SJCRH30 (cell line): Measurements from ENCODE around the gene WDR59. TPM values are rescaled to one million over a fixed set of nuclear protein-coding genes. Genes with fewer than 3 reads are reported as not detected.
A peak's percentile ranks its signal among the peaks of the same experiment; 100 is the strongest.
"Not testable (repeated sequence)": the region's sequence is repeated elsewhere in the genome, so short reads cannot be mapped to it uniquely, and the experiment has no call there.

Source experiments
- DNase-seq, 2 experiments: peaks; one replicate each; pipeline ENCODE4 v3.0.0-alpha.2; 2015 to 2020
- H3K27ac ChIP-seq: fragments of 250-450 bp; sonication (Bioruptor Pico); 2 replicates; pipeline ENCODE4 v1.5.1; 2020; ENCODE audit warnings: mild to moderate bottlenecking, moderate library complexity
- H3K27me3 ChIP-seq: fragments of 250-450 bp; sonication (Bioruptor Pico); 2 replicates; pipeline ENCODE4 v1.5.1; 2020; ENCODE audit warnings: mild to moderate bottlenecking, moderate library complexity
- H3K36me3 ChIP-seq: fragments of 250-450 bp; sonication (Bioruptor Pico); 2 replicates; pipeline ENCODE4 v1.5.1; 2020; ENCODE audit warnings: mild to moderate bottlenecking, moderate library complexity
- H3K4me1 ChIP-seq: fragments of 250-450 bp; sonication (Bioruptor Pico); 2 replicates; pipeline ENCODE4 v1.5.1; 2020; ENCODE audit warnings: mild to moderate bottlenecking, moderate library complexity
- H3K4me3 ChIP-seq: fragments of 250-450 bp; sonication (Bioruptor Pico); 2 replicates; pipeline ENCODE4 v1.5.1; 2020; ENCODE audit warnings: mild to moderate bottlenecking, moderate library complexity
- H3K9me3 ChIP-seq: fragments of 250-450 bp; sonication (Bioruptor Pico); replicated peaks from 2 replicates; pipeline ENCODE4 v1.5.1; 2020; ENCODE audit warnings: mild to moderate bottlenecking, moderate library complexity
- total RNA-seq: library from RNA; depleted of rRNA; stranded (reverse); fragments of >200 nt; shearing (Covaris generic); gene quantifications from 2 replicates; pipeline ENCODE4 v1.2.3, GENCODE V29; 2014

The WDR59 gene
- total RNA-seq, 1 experiment from 2014 or later: 17.9 TPM

DNA sequence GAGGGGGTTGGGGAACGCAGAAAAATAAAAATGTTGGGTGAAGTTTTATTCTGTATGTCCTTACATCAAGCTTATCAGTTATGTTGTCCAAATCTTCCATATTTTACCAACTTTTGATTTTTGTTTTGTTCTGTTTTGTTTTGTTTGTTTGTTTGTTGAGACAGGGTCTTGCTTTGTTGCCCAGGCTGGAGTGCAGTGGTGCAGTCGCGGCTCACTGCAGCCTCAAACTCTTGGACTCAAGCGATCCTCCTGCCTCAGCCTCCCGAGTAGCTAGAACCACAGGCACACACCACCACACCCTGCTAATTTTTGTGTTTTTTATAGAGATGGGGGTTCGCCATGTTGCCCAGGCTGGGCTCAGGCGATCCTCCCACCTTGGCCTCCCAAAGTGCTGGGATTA lies 34.7 kb upstream of the WDR59 start:
- no peaks in the 10 kb centered on the region for H3K36me3 ChIP-seq
- no peaks in the 10 kb centered on the region; the same call in 1 of the 2 replicates for H3K9me3 ChIP-seq
- DNase-seq: no peak
- no peak overlapping the region for H3K27ac ChIP-seq
- no peak overlapping the region for H3K4me3 ChIP-seq
- no peaks in the 10 kb centered on the region for H3K27me3 ChIP-seq
- H3K4me1 ChIP-seq: no peaks in the 10 kb centered on the region

DNA sequence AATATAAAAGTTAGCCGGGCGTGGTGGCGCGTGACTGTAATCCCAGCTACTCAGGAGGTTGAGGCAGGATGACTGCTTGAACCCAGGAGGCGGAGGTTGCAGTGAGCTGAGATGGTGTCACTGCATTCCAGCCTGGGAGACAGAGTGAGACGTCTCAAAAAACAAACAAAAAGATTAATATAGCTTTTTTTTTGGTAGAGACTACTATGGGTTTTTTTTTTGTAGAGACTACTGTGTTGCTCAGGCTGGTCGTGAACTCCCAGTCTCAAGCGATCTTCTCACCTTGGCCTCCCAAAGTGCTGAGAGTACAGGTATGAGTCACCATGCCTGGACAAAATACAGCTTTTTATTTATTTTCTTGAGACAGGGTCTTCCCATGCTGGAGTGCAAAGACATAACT lies 34.1 kb upstream of the WDR59 start:
- no peaks in the 10 kb centered on the region; the same call in 1 of the 2 replicates for H3K9me3 ChIP-seq
- H3K36me3 ChIP-seq: no peaks in the 10 kb centered on the region
- no peaks in the 10 kb centered on the region for H3K4me1 ChIP-seq
- H3K4me3 ChIP-seq: no peak overlapping the region
- no peak overlapping the region for H3K27ac ChIP-seq
- DNase-seq: no peak
- H3K27me3 ChIP-seq: no peaks in the 10 kb centered on the region

DNA sequence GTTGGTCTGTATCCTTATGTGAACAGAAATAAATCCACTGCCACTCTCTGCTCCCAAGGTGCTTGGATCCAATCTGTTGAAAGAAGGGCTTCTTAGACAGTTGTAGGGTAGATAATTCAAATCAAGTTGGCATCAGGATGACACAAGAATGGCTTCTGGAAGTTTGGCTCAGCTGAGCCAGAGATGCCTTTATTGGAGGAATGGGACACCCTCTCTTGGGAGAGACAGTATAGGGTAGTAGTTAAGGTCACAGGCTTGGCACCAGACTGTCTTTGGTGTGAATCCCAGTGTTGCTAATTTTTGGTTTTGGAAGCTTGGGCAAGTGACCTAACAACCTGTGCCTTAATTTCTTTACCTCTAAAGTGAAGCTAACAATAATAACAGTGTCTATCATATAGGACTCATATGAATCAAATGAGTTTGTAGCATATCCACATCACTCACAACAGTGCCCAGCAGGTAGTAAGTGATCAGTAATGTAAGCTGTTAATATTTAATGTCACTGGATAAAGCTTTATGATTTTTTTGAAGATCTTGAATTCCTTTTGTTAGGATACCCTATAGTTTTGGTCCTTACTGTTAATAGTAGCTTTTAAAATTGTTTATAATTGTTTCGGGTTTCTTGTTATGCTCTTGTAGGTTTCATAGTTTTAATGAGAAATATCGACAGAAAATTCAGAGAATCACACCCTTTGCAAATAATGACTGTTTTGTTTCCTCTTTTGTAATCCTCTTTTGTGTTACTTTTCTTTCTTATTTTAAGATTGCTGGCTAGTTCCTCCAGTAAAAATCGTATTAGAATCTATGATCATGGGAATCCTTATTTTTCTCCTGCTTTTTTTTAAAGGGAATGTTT lies 33.0 kb upstream of the WDR59 start:
- no peak for DNase-seq
- Histone ChIP-seq H3K4me3 (no peak overlapping the region), H3K36me3 (no peaks in the 10 kb centered on the region)

DNA sequence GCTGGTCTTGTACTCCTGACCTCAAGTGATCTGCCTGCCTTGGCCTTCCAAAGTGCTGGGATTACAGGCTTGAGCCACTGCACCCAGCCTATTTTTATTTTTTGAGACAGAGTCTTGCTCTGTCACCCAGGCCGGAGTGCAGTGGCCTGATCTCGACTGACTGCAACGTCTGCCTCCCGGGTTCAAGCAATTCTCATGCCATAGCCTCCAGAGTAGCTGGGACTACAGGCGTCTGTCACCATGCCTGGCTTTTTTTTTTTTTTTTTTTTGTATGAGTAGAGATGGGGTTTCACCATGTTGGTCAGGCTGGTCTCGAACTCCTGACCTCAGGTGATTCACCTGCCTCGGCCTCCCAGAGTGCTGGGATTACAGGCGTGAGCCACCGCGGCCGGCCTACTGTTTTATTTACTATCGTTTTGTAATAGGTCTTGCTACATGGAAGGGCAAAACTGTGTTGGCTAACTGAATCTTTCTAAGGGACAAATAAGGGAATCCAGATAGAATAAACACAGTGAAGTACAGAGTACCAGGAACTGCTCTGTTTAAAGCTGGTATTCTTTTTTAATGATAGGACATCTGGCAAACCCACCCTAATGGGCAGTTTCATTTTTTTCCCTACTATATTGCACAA lies 31.6 kb upstream of the WDR59 start:
- not testable (repeated sequence) for H3K36me3 ChIP-seq, H3K4me3 ChIP-seq, H3K9me3 ChIP-seq, DNase-seq, H3K27ac ChIP-seq, H3K27me3 ChIP-seq, H3K4me1 ChIP-seq

More for the DNA sequence above, 33.0 kb upstream of the WDR59 start:
- H3K27me3 ChIP-seq: no peaks in the 10 kb centered on the region
- H3K9me3 ChIP-seq: no peaks in the 10 kb centered on the region; the same call in 1 of the 2 replicates
- H3K27ac ChIP-seq: no peak overlapping the region
- H3K4me1 ChIP-seq: no peaks in the 10 kb centered on the region

DNA sequence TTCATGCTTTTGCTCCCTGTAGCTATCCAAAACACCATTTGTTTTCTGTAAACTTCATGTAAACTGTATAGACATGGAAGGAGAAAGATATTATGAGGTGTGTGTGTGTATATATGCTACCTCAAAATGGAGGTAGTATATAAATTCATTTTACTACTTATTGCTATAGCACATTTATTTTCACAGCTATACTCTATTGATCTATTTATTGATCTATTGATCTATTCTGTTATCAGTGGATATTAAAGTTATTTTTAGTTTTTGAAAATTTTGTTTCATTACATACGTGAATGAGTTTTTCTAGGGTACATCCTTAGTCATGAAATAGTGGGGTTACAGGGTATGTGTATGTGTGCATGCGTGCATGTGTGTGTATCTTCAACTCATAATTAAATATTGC lies 29.4 kb upstream of the WDR59 start:
- no peak overlapping the region for H3K4me3 ChIP-seq
- H3K9me3 ChIP-seq: no peaks in the 10 kb centered on the region
- H3K27me3 ChIP-seq: no peaks in the 10 kb centered on the region

DNA sequence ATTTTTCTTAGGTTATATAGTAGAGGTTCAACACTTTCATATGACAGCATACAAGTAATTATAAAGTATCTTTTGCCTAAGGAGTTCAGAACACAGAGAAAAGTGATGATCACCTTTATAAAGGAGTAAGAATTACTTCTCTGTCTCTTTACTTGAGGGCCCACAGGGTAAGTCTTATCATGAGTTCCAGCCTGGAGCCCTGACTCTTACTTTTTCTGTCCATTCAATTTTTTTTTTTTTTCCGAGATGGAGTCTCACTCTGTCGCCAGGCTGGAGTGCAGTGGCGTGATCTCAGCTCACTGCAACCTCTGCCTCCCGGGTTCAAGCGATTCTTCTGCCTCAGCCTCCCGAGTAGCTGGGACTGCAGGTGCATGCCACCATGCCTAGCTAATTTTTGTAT lies 28.2 kb upstream of the WDR59 start:
- H3K27ac ChIP-seq, H3K4me3 ChIP-seq, H3K9me3 ChIP-seq, H3K4me1 ChIP-seq, H3K36me3 ChIP-seq, DNase-seq, H3K27me3 ChIP-seq: not testable (repeated sequence)

More for the DNA sequence above, 29.4 kb upstream of the WDR59 start:
- Histone ChIP-seq H3K4me1 (peaks cover 3% of the 10 kb centered on the region; the same call in 1 of the 2 replicates), H3K36me3 (no peaks in the 10 kb centered on the region), H3K27ac (no peak overlapping the region)
- DNase-seq: no peak

DNA sequence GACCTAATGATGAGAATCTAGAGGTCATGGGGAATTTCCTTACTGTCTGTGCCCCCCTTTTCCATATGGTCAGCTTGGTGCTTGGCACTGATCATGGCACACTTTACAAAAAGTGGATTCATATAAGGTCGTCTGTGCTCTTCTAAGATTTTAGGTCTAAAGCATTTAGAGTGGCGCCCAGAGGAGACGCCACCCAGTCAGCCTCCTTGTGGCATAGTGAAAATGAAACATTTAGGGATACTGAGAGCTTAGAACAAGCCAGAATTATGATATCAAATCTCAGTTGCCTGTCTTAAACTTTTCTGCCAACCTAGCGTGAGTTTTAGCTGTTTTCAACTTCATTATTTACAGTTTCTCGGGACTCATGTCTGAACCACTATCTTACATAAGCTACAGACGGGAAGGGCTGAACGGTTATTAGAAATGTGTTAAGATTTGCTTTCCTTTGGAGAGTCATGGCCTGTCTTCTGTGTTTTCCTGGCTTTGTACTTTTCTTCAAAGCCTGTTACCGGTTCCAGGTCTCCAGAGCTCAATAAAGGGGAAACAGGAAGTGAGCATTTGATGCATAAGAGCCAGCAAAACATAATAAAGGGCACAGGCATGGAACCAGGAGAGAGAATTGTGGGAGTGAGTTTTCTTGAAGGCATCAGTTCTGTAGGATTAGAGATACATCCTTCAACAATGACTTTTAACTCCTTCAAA lies 27.6 kb upstream of the WDR59 start:
- no peak for DNase-seq
- H3K36me3 ChIP-seq: no peaks in the 10 kb centered on the region
- H3K27me3 ChIP-seq: no peaks in the 10 kb centered on the region
- no peak overlapping the region for H3K4me3 ChIP-seq
- H3K27ac ChIP-seq: no peak overlapping the region
- peaks cover 3% of the 10 kb centered on the region; the same call in 1 of the 2 replicates for H3K4me1 ChIP-seq
- H3K9me3 ChIP-seq: no peaks in the 10 kb centered on the region

DNA sequence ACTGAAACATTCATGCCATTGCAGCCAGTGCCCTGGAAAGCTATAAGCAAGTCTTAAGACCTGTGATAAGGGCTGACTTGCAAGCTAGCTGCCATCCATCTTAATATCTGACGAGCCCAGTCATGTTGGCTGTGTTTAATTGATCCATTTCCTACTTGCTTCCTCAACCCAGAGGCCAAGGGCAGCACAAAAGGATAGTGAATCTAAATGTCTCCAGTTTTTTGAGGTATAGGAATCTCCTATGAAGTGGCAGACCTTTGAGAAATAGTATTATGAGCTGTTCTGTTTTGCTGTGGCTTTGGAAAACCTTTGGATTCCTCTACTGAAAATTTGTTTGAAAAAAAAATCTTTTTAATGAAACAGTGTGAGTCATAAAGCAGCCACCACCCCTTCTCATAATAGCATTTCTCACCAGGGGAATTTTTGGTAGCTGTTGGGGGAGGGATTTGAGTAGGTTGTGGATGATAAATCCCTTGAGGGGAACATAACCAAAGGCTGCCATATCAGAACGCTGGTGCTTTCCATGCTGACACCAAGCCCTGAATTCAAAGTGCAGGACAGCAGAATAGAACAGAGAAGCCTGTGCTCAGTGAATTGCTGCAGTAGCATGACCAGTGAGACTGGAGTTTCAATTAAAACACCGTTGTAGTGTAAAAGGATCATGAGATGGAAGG lies 26.8 kb upstream of the WDR59 start:
- H3K36me3 ChIP-seq: no peaks in the 10 kb centered on the region
- H3K4me3 ChIP-seq: no peak overlapping the region
- H3K9me3 ChIP-seq: no peaks in the 10 kb centered on the region
- no peak for DNase-seq
- no peak overlapping the region for H3K27ac ChIP-seq
- H3K4me1 ChIP-seq: peaks cover 3% of the 10 kb centered on the region; the same call in 1 of the 2 replicates
- H3K27me3 ChIP-seq: no peaks in the 10 kb centered on the region

DNA sequence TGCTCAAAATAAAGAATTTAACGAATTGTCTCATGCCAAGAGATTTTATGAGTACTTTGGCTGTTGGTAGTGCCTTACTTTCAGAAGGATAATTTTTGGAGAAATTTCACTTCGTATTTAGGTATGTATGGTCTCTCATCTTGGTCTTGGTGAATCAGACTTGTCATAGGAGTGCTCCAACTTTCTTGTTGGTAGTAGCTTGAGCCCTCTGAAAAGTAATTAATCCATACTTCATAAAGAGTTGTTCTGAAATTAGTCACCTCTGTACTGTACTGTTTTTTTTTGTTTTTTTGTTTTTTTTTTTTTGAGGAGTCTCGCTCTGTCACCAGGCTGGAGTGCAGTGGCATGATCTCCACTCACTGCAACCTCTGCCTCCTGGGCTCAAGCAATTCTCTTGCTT lies 25.5 kb upstream of the WDR59 start:
- H3K36me3 ChIP-seq: no peaks in the 10 kb centered on the region
- H3K4me1 ChIP-seq: peaks cover 3% of the 10 kb centered on the region; the same call in 1 of the 2 replicates
- H3K9me3 ChIP-seq: no peaks in the 10 kb centered on the region
- H3K27me3 ChIP-seq: no peaks in the 10 kb centered on the region
- H3K4me3 ChIP-seq: no peak overlapping the region
- DNase-seq: no peak
- no peak overlapping the region for H3K27ac ChIP-seq

DNA sequence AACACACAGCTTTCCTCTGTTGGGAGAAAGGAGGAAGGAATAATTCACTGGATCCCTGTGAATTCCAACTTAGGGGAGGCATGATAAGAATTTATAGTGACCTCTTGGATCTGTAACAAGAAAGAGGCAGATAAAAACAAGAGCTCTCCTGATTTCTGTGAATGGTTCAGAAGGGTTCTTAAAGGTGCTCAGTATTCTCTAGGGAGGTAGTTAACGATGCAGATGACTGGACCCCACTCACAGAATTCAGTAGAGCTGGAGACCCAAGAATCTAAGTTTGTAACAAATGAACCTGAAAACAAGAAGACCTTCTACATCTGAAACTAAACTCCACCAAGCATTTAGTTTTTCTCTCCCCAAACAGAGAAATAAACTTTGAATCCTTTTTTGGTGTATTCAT lies 22.5 kb upstream of the WDR59 start:
- no peaks in the 10 kb centered on the region for H3K9me3 ChIP-seq
- H3K27me3 ChIP-seq: no peaks in the 10 kb centered on the region
- no peaks in the 10 kb centered on the region; the same call in 1 of the 2 replicates for H3K36me3 ChIP-seq
- H3K4me3 ChIP-seq: no peak overlapping the region
- no peak for DNase-seq
- H3K4me1 ChIP-seq: peaks cover 13% of the 10 kb centered on the region; the same call in 1 of the 2 replicates
- H3K27ac ChIP-seq: no peak overlapping the region

DNA sequence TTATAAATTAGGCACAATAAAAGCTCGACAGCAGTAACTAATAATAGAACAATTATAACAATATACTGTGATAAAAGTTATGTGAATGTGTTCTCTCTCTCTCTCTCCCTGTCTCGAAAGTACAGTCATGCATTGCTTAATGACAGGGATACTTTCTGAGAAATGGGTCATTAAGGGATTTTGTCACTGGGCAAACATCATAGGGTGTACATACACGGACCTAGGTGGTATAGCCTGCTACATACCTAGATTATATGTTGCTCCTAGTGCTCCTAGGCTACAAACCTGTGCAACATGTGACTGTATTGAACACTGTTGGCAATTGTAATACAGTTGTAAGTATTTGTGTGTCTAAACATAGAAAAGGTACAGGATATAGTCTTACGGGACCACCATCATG lies 20.8 kb upstream of the WDR59 start:
- Histone ChIP-seq H3K27me3 (no peaks in the 10 kb centered on the region), H3K4me3 (no peak overlapping the region), H3K9me3 (no peaks in the 10 kb centered on the region), H3K4me1 (peaks cover 26% of the 10 kb centered on the region), H3K36me3 (no peaks in the 10 kb centered on the region; the same call in 1 of the 2 replicates), H3K27ac (no peak overlapping the region)
- no peak for DNase-seq

DNA sequence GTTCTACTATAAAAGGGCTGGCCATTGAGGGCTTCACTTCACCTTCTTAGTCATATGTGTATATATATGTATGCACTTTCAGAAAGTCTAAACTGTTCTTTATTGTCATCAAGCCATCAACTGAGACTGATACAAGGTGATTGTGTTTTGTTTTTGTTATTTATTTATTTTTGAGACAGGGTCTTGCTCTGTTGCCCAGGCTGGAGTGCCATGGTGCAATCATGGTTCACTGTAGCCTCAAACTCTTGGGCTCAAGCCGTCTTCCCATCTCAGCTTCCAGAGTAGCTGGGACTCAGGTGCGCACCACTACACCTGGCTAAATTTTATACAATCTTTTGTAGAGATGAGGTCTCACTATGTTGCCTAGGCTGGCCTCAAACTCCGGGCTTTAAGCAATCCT lies 19.5 kb upstream of the WDR59 start:
- no peaks in the 10 kb centered on the region for H3K27me3 ChIP-seq
- no peak for DNase-seq
- H3K27ac ChIP-seq: no peak overlapping the region
- no peak overlapping the region for H3K4me3 ChIP-seq
- H3K9me3 ChIP-seq: no peaks in the 10 kb centered on the region
- peaks cover 26% of the 10 kb centered on the region for H3K4me1 ChIP-seq
- H3K36me3 ChIP-seq: no peaks in the 10 kb centered on the region; the same call in 1 of the 2 replicates

DNA sequence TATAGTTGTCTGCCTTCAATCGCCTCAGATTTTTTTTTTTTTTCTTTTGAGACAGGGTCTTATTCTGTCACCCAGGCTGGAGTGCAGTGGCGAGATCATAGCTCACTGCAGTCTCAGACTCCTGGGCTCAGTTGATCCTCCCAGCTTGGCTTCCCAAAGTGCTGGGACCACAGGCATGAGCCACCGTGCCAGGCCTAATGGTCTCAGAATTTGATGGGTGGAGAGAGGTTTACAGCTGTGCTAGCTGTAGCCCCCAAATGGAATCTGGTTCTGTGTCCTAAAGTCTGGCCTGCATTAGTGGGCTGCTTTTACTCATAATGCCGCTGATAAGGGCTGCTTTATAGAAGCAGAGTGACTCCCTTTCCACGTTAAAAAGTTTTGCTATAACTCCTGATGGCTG lies 19.0 kb upstream of the WDR59 start:
- H3K27ac ChIP-seq: no peak overlapping the region
- no peaks in the 10 kb centered on the region for H3K27me3 ChIP-seq
- peaks cover 26% of the 10 kb centered on the region for H3K4me1 ChIP-seq
- no peaks in the 10 kb centered on the region; the same call in 1 of the 2 replicates for H3K36me3 ChIP-seq
- no peak overlapping the region for H3K4me3 ChIP-seq
- H3K9me3 ChIP-seq: no peaks in the 10 kb centered on the region
- DNase-seq: no peak

DNA sequence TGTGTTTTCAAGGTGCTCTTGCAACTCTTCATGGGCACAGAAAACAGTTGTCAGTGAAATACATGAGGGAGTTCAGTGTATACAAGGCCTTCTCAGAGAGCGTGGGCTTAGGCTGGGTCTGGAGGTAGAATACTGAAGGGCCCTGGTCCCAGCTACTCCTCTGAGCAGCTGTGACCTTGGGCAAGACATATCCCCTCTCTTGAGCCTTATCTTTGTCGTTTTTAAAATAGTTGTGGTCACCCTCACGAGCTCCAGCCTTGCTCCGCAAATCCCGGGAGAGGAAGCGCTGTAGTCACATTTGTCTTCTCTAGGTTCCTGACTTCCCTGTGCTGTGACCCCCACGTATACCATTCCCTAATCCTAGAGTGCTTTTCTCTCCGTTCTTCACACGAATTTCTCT lies 17.6 kb upstream of the WDR59 start:
- peak in 1 of 2 experiments; percentile 51 for DNase-seq
- no peak overlapping the region for H3K27ac ChIP-seq
- no peaks in the 10 kb centered on the region; the same call in 1 of the 2 replicates for H3K36me3 ChIP-seq

More for the DNA sequence above, 17.6 kb upstream of the WDR59 start:
- H3K4me3 ChIP-seq: no peak overlapping the region
- H3K9me3 ChIP-seq: no peaks in the 10 kb centered on the region
- no peaks in the 10 kb centered on the region for H3K27me3 ChIP-seq
- H3K4me1 ChIP-seq: peaks cover 26% of the 10 kb centered on the region
